GM21619 (cell line): ENCODE data around the gene ADARB2.
"Not testable (repeated sequence)": the region's sequence is repeated elsewhere in the genome, so short reads cannot be mapped to it uniquely, and the experiment has no call there.

Experiments
- ATAC-seq: cut with Tn5 transposase; IDR thresholded peaks from one replicate; pipeline ENCODE4 v1.9.1; 2021; ENCODE audit not compliant: unreplicated experiment

ADARB2 gene

GRCh38 chr10:1169186-1169885 is 568.0 kb downstream of the ADARB2 start:
- ATAC-seq: no peak

GRCh38 chr10:1168763-1169162 is 568.6 kb downstream of the ADARB2 start:
- ATAC-seq: no peak

- no peak for ATAC-seq
These were observed 570.5 kb downstream of the ADARB2 start for GRCh38 chr10:1166828-1167275.

- ATAC-seq: no peak
These were observed 571.1 kb downstream of the ADARB2 start for GRCh38 chr10:1166101-1166827.

- no peak for ATAC-seq
These were observed 573.5 kb downstream of the ADARB2 start for GRCh38 chr10:1163831-1164230.

- ATAC-seq: no peak
These were observed 574.1 kb downstream of the ADARB2 start for GRCh38 chr10:1163204-1163660.

- no peak for ATAC-seq
These were observed 574.7 kb downstream of the ADARB2 start for GRCh38 chr10:1162481-1163203.

GRCh38 chr10:1161315-1161673 is 576.0 kb downstream of the ADARB2 start:
- not testable (repeated sequence) for ATAC-seq

GRCh38 chr10:1160561-1161314 is 576.6 kb downstream of the ADARB2 start:
- no peak for ATAC-seq

GRCh38 chr10:1159131-1160061 is 577.9 kb downstream of the ADARB2 start:
- ATAC-seq: no peak

GRCh38 chr10:1158536-1158935 is 578.8 kb downstream of the ADARB2 start:
- ATAC-seq: not testable (repeated sequence)

GRCh38 chr10:1158066-1158465 is 579.3 kb downstream of the ADARB2 start:
- no peak for ATAC-seq

- no peak for ATAC-seq
These were observed 579.8 kb downstream of the ADARB2 start for GRCh38 chr10:1157615-1157933.

- no peak for ATAC-seq
These were observed 580.3 kb downstream of the ADARB2 start for GRCh38 chr10:1156921-1157614.

GRCh38 chr10:1156616-1156886 is 580.8 kb downstream of the ADARB2 start:
- ATAC-seq: no peak

- no peak for ATAC-seq
These were observed 581.3 kb downstream of the ADARB2 start for GRCh38 chr10:1155791-1156615.

GRCh38 chr10:1154531-1155295 is 582.6 kb downstream of the ADARB2 start:
- ATAC-seq: no peak

GRCh38 chr10:1153805-1154351 is 583.4 kb downstream of the ADARB2 start:
- no peak for ATAC-seq
